ENCODE data around the gene PLEKHO1.
"Not testable (repeated sequence)": the region's sequence is repeated elsewhere in the genome, so short reads cannot be mapped to it uniquely, and the experiment has no call there.

The PLEKHO1 gene, protein sequence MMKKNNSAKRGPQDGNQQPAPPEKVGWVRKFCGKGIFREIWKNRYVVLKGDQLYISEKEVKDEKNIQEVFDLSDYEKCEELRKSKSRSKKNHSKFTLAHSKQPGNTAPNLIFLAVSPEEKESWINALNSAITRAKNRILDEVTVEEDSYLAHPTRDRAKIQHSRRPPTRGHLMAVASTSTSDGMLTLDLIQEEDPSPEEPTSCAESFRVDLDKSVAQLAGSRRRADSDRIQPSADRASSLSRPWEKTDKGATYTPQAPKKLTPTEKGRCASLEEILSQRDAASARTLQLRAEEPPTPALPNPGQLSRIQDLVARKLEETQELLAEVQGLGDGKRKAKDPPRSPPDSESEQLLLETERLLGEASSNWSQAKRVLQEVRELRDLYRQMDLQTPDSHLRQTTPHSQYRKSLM

DNA sequence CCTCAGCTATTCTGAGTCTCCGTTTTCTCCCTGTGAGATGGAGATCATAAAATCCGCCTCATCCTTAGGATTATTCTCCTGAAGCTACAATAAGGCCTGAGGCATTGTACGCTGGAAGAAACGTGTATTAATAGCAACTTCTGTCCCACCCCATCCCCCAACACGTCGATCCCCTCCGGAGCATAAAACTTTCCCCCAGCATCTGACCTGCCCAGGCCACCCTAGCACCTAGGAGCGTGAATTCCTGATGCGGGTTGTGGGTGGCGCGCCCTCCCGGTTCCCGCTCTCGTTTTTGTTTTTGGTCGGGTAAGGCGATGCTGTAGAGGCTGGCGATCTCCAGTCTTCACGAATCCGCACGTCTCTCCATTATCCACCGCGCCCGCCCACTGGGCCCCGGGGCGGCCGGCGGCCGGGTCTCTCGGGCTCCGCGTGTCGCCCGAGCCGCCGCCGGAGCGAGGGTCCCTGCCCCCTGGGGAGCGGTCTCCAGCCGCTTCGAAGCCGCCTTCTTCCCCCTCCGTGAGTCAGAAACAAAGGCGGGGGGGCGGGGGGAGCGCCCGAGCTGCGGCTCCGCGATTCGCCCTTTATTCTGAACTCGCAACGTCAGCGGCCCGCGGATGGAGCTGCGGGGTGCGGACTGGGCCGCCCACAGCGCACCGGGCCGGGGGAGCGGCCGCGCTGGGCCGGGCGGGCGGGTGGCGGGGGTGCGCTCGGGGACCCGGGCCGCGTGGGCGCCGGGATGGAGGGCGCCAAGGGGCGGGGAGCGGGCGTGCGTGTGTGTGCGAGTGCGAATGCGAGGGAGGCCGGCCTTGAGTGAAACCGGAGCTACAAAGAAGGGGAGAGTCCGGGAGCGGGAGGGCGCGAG, at the start of gene PLEKHO1:
Gene PLEKHO1 (plus strand): TSS at position 646 of the 862 bp plus-strand sequence. CDS start 342 bp downstream, outside the sequence.
- DNase-seq = no peak

- DNase-seq = no peak
These were observed 46.7 kb upstream of the PLEKHO1 start for GRCh38 chr1:150102986-150103385.

DNA sequence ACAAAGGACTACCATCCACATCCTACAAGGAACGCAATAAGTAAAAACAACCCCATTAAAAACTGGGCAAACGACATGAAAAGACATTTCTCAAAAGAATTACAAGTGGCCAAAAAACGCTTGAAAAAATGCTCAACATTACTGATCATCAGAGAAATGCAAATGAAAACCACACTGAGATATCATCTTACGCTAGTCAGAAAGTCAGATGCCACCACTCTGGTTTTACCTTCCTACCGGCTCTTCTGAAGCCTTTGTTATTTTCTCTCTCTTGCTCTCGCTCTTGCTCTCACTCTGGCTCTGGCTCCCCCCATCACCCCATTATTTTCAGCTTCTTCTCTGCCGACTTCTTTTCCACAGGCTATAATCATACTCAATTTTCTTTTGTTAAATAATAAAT, 43.4 kb upstream of the PLEKHO1 start:
- DNase-seq = no peak

DNA sequence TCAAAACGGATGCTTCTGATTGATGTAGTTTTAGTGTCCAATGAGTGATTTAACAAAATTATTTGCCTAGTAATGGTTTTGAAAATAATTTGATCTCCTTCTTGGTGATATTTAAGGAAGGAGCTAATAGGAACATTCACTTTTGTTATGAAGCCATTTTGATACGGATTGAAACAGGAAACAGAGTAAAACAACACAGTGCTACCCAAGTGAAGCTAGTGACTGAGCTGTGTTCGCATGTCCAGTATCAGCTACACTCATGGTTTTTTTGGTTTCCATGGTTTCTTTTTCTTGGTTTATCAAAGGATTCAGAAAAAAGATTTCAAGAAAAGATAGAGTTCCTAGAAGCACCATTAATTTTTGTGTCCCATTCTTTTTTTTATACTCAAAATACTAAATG, 40.1 kb upstream of the PLEKHO1 start:
- no peak for DNase-seq

DNA sequence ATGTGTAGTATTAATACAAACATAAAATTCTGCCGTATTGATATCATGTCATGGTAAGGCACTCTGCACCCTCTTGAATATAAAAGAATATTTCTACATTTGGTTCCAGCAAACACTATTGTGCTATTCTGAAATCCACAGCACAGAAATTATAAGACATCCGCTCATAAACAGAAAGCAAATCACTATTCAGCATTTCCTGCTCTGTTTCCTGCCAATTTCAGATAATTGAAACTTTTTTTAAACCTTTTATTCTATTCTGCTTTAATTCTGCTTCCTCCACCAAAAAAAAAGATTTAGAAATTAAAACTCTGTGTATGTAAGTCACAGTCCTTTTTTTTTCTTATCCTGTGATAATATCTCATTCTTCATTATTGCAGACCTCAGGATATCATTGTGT, 39.6 kb upstream of the PLEKHO1 start:
- DNase-seq = no peak

GRCh38 chr1:150111670-150112069, 38.0 kb upstream of the PLEKHO1 start:
- no peak for DNase-seq

GRCh38 chr1:150115121-150115520, 34.6 kb upstream of the PLEKHO1 start:
- no peak for DNase-seq

- no peak for DNase-seq
These were observed 31.0 kb upstream of the PLEKHO1 start for GRCh38 chr1:150118716-150119115.

GRCh38 chr1:150121236-150121862, 28.4 kb upstream of the PLEKHO1 start:
- DNase-seq = no peak

DNA sequence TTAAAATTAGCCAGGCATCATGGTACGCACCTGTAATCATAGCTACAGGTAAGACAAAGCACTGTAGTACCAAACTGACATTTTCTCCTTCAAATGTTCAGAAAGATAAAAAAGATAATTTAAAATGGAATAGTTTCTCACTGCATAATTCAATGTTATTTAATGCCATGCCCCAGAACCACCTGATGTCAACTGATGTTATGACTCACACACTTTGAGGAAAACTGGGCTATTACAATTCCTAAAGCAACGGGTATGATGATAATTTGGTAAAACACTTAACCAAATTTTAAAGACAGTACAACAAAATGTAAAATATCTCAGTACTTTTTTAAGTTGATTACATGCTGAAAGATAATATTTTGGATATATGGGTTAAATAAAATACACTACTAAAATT, 22.9 kb upstream of the PLEKHO1 start:
- no peak for DNase-seq

- no peak for DNase-seq
These were observed 22.3 kb upstream of the PLEKHO1 start for GRCh38 chr1:150127464-150127863.

DNA sequence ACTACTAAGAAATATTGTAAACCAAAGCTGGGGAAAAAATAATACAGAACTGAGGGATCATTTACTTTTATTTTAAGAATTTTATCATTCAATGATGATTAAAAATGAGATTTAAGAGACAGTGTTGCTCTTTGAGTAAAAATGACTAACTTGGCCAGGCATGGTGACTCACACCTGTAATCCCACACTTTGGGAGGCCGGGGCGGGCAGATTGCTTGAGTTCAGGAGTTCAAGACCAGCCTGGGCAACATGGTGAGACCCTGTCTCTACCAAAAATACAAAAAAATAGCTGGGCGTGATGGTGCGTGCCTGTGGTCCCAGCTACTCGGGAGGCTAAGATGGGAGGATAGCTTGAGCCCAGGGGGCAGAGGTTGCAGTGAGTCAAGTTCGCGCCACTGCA, 21.8 kb upstream of the PLEKHO1 start:
- DNase-seq = no peak

DNA sequence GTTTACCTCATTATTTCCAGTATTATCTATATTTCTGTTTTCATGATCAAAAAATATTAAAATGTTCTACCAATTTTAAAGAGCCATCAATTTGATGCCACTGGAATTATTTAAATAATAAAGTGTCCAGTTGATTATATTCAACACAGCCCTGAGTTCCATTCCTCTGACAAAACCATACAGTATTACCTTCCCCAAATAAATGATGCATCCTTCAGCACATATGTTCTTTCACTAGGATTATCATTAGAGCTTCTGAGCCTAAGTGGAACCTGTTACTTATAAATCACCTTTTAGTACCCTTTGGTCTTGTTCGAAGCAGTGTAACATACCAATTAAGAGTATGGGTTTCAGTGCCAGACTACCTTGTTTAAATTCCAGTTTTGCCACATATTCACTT, 17.3 kb upstream of the PLEKHO1 start:
- no peak for DNase-seq

DNA sequence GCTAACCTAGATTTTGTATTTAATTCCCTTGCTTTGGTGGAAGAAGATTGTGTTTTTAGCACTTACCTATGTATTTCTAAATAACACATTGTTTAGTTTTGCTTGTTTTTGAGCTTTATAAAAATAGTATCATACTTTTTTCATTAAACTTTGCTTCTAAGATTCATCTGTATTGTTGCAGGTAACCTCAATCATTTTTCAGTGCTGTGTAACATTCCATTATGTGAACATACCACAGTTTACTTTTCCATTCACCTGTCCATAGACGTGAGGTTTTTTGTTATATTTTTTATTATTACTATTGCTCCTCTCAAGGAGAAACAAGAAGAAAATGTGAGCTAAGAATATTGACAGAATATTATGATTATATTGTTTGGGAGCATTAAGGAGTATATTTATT, 15.2 kb upstream of the PLEKHO1 start:
- no peak for DNase-seq

GRCh38 chr1:150135400-150135799, 14.3 kb upstream of the PLEKHO1 start:
- not testable (repeated sequence) for DNase-seq

DNA sequence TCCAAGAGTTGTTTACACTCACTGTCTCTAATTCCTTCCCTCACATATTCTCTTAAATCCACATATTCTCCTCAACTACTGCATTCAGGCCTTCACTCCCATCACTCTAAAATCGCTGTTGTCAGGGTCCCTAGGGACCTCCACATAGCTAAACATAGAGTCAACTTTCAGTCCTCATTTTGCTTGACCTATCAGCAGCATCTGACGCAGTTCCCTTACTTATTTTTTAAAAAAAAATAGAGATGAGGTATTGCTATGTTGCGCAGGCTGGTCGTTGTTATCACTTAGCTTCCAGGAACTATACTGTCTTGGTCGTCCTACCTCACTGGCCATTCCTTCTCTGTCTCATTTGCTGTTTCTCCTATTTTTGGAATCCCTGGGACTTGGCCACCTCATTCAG, 11.7 kb upstream of the PLEKHO1 start:
- no peak for DNase-seq

GRCh38 chr1:150141452-150141851, 8.3 kb upstream of the PLEKHO1 start:
- no peak for DNase-seq

GRCh38 chr1:150142083-150142482, 7.6 kb upstream of the PLEKHO1 start:
- no peak for DNase-seq

DNA sequence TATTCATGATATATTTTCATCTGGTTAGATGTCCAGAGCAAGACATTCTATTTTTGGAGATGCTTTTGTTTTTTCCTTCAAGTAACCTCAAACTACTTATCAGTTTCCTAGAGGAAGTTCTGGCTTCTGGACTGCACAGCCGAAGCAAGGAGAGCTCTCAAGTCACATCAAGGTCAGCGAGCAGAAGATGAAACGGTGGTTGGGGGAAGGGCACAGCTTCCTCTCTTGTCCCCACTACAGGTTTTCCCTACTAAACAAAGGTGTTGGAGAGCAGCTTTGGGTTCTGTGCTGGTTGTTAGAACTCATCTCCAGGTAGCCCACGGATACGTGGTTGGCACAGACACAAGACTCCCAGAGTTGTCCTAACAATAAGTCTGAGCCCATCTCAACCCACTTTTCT, 5.1 kb upstream of the PLEKHO1 start:
- no peak for DNase-seq

DNA sequence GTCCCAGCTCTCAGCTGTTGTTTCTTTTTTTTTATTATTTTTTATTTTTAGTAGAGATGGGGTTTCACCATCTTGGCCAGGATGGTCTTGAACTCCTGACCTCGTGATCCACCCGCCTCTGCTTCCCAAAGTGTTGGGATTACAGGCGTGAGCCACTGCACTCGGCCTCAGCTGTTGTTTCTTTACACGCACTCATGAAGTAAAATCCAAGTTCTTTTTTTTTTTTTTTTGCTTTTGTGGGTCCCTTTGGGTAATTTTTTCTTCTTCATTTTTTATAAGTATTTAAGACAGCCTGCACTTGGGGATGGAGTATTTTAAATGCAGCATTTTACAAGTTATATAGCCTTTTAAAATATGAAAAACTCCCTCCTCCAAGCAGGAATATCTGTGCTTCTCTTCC, 3.7 kb upstream of the PLEKHO1 start:
- DNase-seq = not testable (repeated sequence)

GRCh38 chr1:150146849-150147542, 2.7 kb upstream of the PLEKHO1 start:
- no peak for DNase-seq

DNA sequence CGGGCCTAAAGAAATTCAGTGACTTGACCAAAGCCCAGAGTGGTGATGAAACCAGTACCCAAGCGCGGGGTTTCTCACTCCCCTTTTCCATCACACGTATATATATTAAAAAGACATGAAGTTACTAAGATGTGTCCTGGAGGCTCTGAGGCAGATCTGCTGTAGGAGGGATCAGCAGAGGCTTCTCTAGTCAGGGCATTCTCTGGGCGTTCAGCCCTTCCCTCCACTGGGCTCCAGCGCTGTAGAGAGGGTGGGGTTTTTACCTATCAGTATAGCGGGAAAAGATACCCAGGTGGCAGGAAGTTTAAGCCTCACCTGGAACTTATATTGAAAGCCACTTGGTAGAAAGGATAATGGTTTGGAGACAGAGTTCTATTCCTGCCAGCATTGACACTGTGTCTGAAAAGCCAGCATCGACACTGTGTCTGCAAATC, 862 bp upstream of the PLEKHO1 start:
- DNase-seq = no peak

Measured in NCI-H524 treated with DMSO at 0.1 percent for 48 hours (cell line).